Retina (tissue), 1 donor: ENCODE data around the gene METTL9.
"Not testable (repeated sequence)": the region's sequence is repeated elsewhere in the genome, so short reads cannot be mapped to it uniquely, and the experiment has no call there.

Source experiments
- DNase-seq: peaks from one replicate; pipeline ENCODE4 v3.0.0-alpha.2; 2016

METTL9 gene

GRCh38 chr16:21666772-21667171, 67.4 kb downstream of the METTL9 start:
- DNase-seq, result no peak

DNA sequence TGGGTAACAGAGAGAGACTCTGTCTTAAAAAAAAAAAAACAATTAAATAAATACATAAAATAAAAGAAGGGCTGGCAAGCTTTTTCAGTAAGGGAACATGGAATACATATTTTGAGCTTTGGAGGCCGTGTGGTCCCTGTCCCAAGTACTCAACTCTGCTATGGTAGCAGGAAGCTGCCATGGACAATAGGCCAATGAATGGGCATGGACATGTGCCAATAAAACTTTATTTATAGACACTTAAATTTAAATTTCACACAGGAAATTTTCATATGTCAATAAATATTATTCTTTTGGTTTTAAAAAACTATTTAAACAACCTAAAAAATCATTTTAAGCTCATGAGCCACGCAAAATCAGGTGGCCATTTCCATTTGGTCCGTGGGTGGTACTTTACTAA, 68.2 kb downstream of the METTL9 start:
- no peak for DNase-seq

DNA sequence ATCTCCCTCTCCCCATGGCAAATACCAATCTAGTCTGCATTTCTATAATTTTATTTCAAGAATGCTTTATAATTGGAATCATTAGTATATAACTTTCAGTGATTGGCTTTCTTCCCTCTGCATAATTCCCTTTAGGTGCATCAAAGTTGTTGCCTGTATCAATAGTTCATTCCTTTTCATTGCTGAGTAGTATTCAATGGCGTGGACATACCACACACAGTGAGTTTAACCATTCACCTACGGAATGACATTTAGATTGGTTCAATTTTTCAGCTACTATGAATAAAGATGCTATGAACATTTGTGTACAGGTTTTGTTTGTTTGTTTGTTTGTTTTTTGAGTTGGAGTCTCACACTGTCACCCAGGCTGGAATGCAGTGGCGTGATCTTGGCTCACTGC, 74.1 kb downstream of the METTL9 start:
- DNase-seq, result no peak

DNA sequence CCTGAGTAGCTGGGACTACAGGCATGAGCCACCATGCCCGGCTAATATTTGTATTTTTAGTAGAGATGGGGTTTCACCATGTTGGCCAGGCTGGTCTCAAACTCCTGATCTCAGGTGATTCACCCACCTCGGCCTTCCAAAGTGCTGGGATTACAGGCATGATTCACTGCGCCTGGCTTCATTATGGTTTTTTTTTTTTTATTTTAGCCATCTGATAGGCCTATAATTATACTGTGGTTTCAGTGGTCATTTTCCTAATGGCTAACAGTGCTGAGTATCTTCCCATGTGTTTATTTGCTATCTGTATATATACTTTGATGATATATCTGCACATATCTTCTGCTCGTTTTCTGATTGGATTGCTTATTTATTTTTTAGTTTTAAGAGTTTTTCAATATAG, 75.1 kb downstream of the METTL9 start:
- not testable (repeated sequence) for DNase-seq

DNA sequence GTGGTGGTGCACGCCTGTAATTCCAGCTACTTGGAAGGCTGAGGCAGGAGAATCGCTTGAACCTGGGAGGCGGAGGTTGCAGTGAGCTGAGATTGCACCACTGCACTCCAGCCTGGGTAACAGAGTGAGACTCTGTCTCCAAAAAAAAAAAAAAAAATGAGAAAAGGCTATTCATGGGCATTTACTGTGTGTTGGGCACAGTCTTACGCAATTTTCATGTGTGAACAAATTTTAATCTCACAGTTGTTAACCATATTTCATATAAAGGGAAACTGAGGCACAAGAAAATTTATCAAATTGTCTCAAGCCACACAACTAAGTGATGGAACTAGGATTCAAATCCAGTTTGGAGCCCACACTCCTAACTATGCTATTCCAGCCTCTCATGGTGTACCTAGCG, 81.3 kb downstream of the METTL9 start:
- DNase-seq, result not testable (repeated sequence)

DNA sequence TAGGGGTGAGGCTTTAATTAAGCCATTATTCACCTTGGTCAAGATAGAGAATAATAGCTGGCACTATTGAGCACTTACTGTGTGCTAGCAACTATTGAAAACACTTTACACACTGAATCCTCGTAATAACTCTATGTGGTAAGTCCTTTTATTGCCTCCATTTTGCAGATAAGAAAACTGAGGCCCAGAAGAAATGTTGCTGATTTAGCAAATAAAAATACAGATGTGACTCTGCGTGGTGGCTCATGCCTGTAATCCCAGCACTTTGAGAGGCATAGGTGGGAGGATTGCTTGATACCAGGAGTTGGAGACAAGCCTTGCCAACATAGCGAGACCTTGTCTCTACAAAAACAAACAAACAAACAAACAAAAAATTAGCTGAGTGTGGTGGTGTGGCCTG, 83.8 kb downstream of the METTL9 start:
- no peak for DNase-seq

DNA sequence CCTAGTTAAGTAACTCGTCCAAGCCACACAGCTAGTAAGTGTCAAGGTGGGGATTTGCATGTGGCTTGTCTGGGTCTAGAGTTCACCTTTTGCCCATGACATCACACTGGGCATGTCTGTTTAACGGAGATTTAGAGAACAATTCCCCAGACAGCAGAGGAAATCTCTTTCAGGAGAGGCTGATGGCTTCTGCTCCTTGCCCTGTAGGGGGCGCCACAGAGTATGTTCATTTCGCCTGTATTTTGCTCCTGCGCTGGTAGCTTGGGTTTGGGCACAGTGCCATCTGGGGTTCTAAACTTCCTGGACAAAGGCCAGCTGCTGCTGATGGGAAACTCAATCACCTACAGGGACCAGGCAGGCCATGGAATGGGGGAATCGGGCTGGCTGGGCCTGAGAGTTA, 84.8 kb downstream of the METTL9 start:
- no peak for DNase-seq

DNA sequence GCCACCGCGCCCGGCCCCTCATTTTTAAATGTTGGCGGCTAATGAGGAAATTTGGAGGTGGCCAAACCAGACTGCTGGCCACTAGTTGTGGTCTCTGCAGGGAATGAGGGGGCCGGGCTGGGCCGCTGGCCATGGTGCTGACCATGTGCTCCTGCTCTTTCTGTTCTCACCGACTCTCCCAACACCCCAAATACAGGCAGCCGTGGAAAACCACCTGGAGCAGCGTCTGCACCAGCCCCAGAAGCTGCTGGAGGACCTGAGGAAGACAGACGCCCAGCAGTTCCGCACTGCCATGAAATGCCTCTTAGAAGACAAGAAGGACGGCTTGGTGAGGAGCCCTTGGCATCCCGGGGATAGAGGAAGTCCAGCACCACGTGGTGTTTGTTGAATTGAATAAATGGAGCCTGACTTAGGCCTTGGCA, 85.7 kb downstream of the METTL9 start:
- peak; percentile 36 for DNase-seq

DNA sequence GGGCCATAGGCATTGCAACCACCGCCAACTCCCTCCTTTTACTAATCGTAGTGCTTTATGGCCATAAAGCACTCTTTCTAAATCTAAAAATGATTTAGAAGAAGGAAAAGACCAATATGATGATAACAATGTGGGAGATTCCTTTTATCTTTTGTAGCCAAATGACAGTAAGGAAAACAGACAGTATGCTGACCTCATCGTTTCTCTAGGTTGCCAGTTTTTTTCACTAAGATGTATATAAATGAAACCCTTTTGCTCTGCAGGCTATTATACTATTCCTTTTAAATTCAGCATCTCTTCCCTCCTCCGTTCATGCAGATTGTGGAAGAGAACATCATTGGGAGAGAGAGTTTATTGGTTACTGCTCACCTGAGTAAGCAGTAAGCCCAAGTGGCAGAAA, 89.7 kb downstream of the METTL9 start:
- DNase-seq, result no peak

DNA sequence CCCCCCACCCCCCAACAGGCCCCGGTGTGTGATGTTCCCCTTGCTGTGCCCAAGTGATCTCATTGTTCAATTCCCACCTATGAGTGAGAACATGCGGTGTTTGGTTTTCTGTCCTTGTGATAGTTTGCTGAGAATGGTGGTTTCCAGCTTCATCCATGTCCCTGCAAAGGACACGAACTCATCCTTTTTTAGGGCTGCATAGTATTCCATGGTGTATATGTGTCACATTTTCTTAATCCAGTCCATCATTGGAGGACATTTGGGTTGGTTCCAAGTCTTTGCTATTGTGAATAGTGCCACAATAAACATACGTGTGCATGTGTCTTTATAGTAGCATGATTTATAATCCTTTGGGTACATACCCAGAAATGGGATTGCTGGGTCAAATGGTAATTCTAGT, 91.6 kb downstream of the METTL9 start:
- not testable (repeated sequence) for DNase-seq

- no peak for DNase-seq
These were observed 95.2 kb downstream of the METTL9 start for GRCh38 chr16:21694609-21695008.

GRCh38 chr16:21697032-21697431, 97.7 kb downstream of the METTL9 start:
- DNase-seq, result no peak

DNA sequence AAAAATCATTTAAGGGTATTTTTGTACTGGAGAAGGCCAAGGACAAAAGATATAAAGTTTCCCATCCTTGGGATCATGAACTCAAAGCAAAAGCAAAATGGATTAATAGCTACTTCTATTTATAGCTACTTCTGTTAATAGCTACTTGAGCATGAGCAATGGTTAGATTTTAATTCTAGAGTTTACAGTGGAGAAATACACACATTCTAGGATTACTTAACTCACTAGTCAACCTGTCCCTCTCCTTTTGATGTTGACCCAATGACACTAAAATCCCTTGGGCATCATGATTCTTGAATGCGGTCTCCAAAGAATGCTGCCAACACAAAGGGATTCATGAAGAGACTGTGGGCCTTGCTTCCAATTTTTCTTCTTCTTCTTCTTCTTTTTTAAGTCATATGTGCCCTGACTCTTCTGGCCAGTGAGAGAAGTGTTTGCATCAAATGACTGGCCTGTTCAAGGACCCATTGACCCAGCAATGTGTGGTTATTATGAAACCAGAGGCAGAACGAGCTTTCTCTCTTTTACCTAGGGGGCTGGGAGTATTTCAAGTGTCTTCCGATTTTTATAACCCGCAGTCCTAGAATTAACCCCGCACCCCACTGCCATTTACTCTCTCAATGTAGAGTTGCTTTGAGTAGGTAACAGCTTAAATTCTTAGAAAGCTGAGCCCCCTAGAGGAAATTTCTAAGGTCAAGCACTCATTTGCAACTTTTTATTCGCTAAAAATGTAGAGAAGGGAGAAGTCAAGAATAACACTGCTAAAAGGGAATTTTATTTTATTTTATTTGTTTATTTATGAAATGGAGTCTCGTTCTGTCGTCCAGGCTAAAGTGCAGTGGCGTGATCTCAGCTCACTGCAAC, 99.0 kb downstream of the METTL9 start:
- DNase-seq, result no peak

- no peak for DNase-seq
These were observed 101.9 kb downstream of the METTL9 start for GRCh38 chr16:21701271-21701670.

DNA sequence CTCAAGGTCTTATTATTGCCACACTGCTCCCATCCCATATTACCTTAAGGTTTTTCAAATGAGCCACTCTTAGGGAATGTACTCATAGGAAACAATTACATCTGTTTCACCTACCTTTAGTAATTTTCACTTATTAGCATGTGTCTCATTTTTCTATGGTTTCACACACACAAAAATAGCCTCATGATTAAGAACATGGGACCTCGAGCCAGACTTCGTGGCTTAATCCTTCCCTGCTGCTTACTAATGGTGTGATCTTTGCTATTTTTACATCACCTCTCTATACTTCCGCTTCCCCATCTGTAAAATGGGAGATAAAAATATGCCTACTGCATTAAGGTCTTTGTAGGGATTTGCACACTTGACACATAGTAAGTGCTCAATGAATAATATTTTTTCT, 102.9 kb downstream of the METTL9 start:
- DNase-seq, result no peak

- DNase-seq, result no peak
These were observed 103.8 kb downstream of the METTL9 start for GRCh38 chr16:21703156-21703555.

GRCh38 chr16:21703589-21704174, 104.3 kb downstream of the METTL9 start:
- DNase-seq, result no peak

DNA sequence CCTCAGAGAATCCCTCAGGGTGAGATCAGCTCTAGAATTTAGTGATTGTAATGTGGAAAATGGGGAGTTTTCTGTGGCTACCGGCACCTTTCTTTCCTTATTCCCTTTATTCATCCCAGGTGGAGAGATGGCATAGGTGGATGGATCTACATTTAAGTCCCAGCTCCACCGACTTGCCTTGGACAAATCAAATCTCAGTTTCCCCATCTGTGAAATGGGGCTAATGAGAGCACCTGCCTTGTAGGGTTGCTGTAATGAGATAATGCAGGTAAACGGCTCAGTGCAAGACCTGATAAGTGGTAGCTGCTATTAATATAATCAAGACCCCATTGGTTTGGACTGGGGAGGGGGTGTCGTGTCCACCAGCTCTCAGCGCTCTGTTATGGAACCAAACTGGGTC, 104.9 kb downstream of the METTL9 start:
- DNase-seq, result no peak

GRCh38 chr16:21704733-21705132, 105.4 kb downstream of the METTL9 start:
- DNase-seq, result no peak
